HG02885 (cell line): ENCODE measurements around the gene GPR161.

Source experiments
- ATAC-seq: cut with Tn5 transposase; IDR thresholded peaks from one replicate; pipeline ENCODE4 v1.9.1; 2021; ENCODE audit warnings: mild to moderate bottlenecking; ENCODE audit not compliant: unreplicated experiment, poor library complexity

The GPR161 gene

DNA sequence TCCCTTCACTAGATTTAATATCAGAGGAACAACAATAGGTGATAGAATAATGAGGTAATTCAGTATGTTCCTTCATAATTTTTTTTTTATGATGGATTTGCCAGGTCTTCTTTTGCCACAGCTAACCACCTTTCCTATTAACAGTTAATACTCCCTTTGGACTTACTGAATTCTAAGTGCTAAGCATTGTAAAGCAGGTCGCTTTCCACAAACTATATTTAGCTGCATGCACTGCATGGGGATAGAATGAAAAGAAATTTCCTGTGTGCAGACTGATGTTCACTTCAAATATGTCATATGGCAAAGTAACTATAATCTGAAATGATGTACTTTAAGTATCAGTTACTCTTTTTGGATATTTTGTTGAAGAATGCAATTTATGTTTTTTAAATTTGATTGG lies 85.8 kb downstream of the GPR161 start:
- no peak for ATAC-seq

- ATAC-seq, result no peak
Measured at GRCh38 chr1:168050307-168050706, 86.4 kb downstream of the GPR161 start.

DNA sequence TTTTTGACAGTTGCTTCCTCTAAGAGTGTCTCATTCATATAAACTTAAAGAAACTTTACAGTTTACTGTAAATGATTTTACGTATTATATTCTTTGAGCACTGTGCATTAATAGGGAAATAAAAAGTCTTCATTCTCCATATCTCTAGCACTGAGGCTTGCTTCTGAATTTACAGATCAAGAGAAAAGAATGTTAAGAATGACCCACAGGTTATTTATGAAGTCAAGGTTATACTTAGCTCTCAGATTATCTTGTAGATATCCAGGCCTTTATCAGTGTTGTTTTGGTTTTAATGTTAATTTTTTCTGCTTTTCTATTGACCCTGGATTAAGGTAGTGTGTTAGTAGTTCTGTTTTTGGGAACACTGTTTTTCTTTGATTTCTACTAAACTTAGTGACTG lies 91.4 kb downstream of the GPR161 start:
- no peak for ATAC-seq

DNA sequence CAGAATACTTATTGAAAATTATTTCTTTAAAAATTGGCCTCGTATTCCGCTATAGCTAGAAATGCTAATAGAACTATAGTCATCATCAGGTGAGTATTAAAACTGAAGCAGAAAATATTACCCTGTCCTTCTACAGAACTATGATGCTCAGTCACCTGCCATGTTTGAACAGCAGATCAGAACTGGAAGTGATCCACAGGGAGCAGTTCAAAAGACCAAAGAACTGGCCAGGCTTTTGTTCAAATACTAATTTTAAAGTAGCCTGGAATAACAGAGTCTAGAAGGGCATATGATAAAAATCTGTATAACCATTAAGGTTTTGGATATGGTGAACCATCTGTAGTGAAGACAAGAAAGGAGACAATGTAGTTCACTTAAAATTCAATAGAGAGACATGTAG lies 94.4 kb downstream of the GPR161 start:
- ATAC-seq, result no peak

GRCh38 chr1:168035345-168035744 lies 101.4 kb downstream of the GPR161 start:
- no peak for ATAC-seq

- peak; percentile 85 for ATAC-seq
Measured at GRCh38 chr1:168032029-168032428, 104.7 kb downstream of the GPR161 start.

DNA sequence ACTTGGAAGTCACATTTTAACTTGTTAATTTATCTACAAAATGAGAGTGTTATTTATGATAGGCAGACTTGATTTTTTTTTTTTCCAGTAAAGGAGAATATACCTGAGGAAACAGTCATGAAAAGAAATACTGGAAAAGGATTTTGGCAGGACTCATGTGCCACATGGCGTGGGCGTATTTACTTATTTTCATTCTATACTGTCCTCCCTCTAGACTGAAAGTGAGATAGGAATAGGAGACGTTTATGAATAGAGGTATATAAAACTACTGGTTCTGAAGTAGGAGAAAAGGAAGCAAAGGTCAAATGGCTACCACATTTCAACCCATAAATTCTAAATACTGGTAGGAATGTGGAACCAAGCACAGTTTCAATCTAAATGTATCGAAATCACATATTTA lies 105.1 kb downstream of the GPR161 start:
- ATAC-seq, result peak; percentile 26

DNA sequence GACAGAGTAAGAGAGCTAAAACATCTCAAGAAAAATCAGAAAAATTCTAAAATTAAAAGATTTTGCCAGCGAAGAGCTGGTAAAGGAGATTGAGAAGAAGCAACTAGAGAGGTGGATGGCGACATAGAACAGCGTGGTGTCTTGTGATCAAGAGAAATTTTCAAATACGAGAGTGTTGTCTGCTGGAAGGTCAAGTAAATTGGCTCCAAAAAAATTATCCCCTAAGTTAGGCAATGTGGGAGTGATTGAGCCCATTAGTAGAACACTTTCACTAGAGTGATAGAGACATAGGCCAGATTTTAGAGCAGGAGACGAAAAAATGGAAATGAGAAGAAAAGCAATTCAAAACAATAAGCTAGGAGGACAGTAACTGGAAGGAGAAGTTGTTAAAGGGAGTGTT lies 105.5 kb downstream of the GPR161 start:
- no peak for ATAC-seq
